WTC11 (cell line): ENCODE results near the gene PAM.

ENCODE experiments used
- HMGXB4 ChIP-seq: sonication (generic); formaldehyde crosslinking; IDR thresholded peaks from 2 replicates; pipeline ENCODE4 v1.8.1; 2023; ENCODE audit warnings: mild to moderate bottlenecking, moderate library complexity, missing genetic modification reagents
- JUN ChIP-seq: sonication (generic); formaldehyde crosslinking; IDR thresholded peaks from 2 replicates; pipeline ENCODE4 v1.8.0; 2023; ENCODE audit warnings: mild to moderate bottlenecking, missing genetic modification reagents
- MAX ChIP-seq: sonication (generic); formaldehyde crosslinking; IDR thresholded peaks from 2 replicates; pipeline ENCODE4 v1.8.0; 2022; ENCODE audit warnings: mild to moderate bottlenecking, missing genetic modification reagents
- TF ChIP-seq, protein P1 (sequence below): fragments of 200-600 bp; IDR thresholded peaks from 2 replicates; pipeline ENCODE4 v1.8.0; 2022; ENCODE audit warnings: antibody characterized with exemption
- TF ChIP-seq, protein P2 (sequence below): sonication (generic); formaldehyde crosslinking; conservative IDR thresholded peaks from 2 replicates; pipeline ENCODE4 v1.8.1; 2022; ENCODE audit warnings: mild to moderate bottlenecking, missing genetic modification reagents

- TF ChIP-seq, protein P1, sequence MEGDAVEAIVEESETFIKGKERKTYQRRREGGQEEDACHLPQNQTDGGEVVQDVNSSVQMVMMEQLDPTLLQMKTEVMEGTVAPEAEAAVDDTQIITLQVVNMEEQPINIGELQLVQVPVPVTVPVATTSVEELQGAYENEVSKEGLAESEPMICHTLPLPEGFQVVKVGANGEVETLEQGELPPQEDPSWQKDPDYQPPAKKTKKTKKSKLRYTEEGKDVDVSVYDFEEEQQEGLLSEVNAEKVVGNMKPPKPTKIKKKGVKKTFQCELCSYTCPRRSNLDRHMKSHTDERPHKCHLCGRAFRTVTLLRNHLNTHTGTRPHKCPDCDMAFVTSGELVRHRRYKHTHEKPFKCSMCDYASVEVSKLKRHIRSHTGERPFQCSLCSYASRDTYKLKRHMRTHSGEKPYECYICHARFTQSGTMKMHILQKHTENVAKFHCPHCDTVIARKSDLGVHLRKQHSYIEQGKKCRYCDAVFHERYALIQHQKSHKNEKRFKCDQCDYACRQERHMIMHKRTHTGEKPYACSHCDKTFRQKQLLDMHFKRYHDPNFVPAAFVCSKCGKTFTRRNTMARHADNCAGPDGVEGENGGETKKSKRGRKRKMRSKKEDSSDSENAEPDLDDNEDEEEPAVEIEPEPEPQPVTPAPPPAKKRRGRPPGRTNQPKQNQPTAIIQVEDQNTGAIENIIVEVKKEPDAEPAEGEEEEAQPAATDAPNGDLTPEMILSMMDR = no peak
- no peak for TF ChIP-seq HMGXB4 (CRISPR knock-in tag)
- no peak for TF ChIP-seq MAX
- TF ChIP-seq, protein P2, sequence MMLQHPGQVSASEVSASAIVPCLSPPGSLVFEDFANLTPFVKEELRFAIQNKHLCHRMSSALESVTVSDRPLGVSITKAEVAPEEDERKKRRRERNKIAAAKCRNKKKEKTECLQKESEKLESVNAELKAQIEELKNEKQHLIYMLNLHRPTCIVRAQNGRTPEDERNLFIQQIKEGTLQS (CRISPR knock-in tag) = no peak
- TF ChIP-seq JUN (CRISPR knock-in tag) = no peak
These were observed 5.6 kb upstream of the PAM start for GRCh38 chr5:102749416-102750030.
